ENCODE results near the gene SGMS2.

The SGMS2 gene

DNA sequence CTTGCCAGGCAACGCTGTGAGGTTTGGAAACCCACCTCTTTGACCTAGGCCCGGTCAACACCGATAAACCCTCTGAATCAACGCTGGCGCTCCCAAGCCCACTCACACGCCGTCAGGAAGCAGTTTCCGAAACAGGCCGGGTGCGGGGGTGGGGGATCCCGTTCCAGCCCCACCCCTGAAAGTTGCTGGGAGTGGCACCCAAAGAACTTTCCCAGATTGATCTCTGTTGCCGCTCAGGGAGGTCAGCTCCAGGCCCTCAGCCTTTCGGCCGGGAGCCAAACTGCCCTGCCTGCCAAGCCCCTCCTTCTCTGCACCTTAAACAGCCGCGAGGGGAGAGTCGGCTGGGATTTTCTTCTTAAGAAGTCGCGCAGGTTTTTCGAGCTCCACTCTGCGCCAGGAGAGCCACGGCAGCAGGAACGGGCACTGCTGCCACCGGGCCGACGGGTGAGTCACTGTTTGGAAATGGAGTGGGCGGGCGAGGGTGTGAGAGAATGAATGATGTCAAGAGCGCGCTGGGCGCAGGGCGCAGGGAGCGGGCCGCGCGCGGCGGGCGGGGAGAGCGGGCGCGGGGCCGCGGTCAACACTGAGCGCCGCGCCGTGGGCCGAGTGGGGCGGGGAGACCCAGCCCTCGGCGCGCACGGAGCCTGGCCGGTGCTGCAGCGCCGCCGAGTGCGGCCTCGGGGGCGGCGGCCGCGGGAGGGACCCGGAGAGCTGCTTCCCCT lies at the start of gene SGMS2:
TSS of gene SGMS2 (plus strand) at position 583 of the 722 bp plus-strand sequence. CDS start 70,622 bp downstream, outside the sequence.
- peak; percentile 46 for DNase-seq (ENCODE audit: low spot score)
- TF ChIP-seq, protein P1, sequence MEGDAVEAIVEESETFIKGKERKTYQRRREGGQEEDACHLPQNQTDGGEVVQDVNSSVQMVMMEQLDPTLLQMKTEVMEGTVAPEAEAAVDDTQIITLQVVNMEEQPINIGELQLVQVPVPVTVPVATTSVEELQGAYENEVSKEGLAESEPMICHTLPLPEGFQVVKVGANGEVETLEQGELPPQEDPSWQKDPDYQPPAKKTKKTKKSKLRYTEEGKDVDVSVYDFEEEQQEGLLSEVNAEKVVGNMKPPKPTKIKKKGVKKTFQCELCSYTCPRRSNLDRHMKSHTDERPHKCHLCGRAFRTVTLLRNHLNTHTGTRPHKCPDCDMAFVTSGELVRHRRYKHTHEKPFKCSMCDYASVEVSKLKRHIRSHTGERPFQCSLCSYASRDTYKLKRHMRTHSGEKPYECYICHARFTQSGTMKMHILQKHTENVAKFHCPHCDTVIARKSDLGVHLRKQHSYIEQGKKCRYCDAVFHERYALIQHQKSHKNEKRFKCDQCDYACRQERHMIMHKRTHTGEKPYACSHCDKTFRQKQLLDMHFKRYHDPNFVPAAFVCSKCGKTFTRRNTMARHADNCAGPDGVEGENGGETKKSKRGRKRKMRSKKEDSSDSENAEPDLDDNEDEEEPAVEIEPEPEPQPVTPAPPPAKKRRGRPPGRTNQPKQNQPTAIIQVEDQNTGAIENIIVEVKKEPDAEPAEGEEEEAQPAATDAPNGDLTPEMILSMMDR (IDR thresholded peaks at IDR 0.05; ENCODE audit: extremely low read depth, insufficient read depth, missing control alignments): no peak
- in situ Hi-C loops (cut with MboI; ENCODE audit: low pct_unique_long_range_greater_than_20kb, low sequenced_read_pairs, unreplicated experiment): no loop called here

- no peak for DNase-seq (ENCODE audit: low spot score)
- TF ChIP-seq, protein P1 (IDR thresholded peaks at IDR 0.05; ENCODE audit: extremely low read depth, insufficient read depth, missing control alignments): no peak
- in situ Hi-C loops (cut with MboI; ENCODE audit: low pct_unique_long_range_greater_than_20kb, low sequenced_read_pairs, unreplicated experiment): no loop called here
Measured at GRCh38 chr4:107777890-107778289, 46.8 kb upstream of the SGMS2 start.

GRCh38 chr4:107778784-107779530 lies 45.8 kb upstream of the SGMS2 start:
- DNase-seq (ENCODE audit: low spot score): no peak
- TF ChIP-seq, protein P1 (IDR thresholded peaks at IDR 0.05; ENCODE audit: extremely low read depth, insufficient read depth, missing control alignments): no peak
- in situ Hi-C loops (cut with MboI; ENCODE audit: low pct_unique_long_range_greater_than_20kb, low sequenced_read_pairs, unreplicated experiment): no loop called here

GRCh38 chr4:107780665-107781064 lies 44.1 kb upstream of the SGMS2 start:
- TF ChIP-seq, protein P1 (IDR thresholded peaks at IDR 0.05; ENCODE audit: extremely low read depth, insufficient read depth, missing control alignments): no peak

GRCh38 chr4:107791902-107792301 lies 32.8 kb upstream of the SGMS2 start:
- in situ Hi-C loops (cut with MboI; ENCODE audit: low pct_unique_long_range_greater_than_20kb, low sequenced_read_pairs, unreplicated experiment): no loop called here
- TF ChIP-seq, protein P1 (IDR thresholded peaks at IDR 0.05; ENCODE audit: extremely low read depth, insufficient read depth, missing control alignments): no peak
- no peak for DNase-seq (ENCODE audit: low spot score)

More at GRCh38 chr4:107780665-107781064, 44.1 kb upstream of the SGMS2 start:
- DNase-seq (ENCODE audit: low spot score): no peak
- in situ Hi-C loops (cut with MboI; ENCODE audit: low pct_unique_long_range_greater_than_20kb, low sequenced_read_pairs, unreplicated experiment): no loop called here

GRCh38 chr4:107792711-107793110 lies 32.0 kb upstream of the SGMS2 start:
- in situ Hi-C loops (cut with MboI; ENCODE audit: low pct_unique_long_range_greater_than_20kb, low sequenced_read_pairs, unreplicated experiment): no loop called here
- TF ChIP-seq, protein P1 (IDR thresholded peaks at IDR 0.05; ENCODE audit: extremely low read depth, insufficient read depth, missing control alignments): no peak
- no peak for DNase-seq (ENCODE audit: low spot score)
